GM10248 (cell line): ENCODE measurements around the gene C9orf78.

ENCODE experiments used
- CTCF ChIA-PET: fragments of 300-600 bp; sonication (Branson Sonifier 250); formaldehyde crosslinking; extraction: SDS; loops from one replicate; lab custom pipeline; 2021; ENCODE audit warnings: antibody characterized with exemption; lab: Yijun Ruan, JAX
- POLR2A ChIA-PET: fragments of 350-650 bp; sonication (Branson Sonifier 250); formaldehyde crosslinking; extraction: SDS; loops from one replicate; lab custom pipeline; 2020; ENCODE audit warnings: antibody characterized with exemption; lab: Yijun Ruan, JAX
- DNase-seq: peaks from one replicate; pipeline ENCODE4 v3.0.0; 2012; ENCODE audit errors: extremely low spot score
- TF ChIP-seq, protein P1 (sequence below): IDR thresholded peaks from 2 replicates; pipeline ENCODE4 v1.5.1; 2012; ENCODE audit warnings: mild to moderate bottlenecking, low read depth; ENCODE audit errors: extremely low read depth, missing control alignments, control extremely low read depth

C9orf78 gene

GRCh38 chr9:129852579-129852978 is 17.5 kb upstream of the C9orf78 start:
- TF ChIP-seq, protein P1, sequence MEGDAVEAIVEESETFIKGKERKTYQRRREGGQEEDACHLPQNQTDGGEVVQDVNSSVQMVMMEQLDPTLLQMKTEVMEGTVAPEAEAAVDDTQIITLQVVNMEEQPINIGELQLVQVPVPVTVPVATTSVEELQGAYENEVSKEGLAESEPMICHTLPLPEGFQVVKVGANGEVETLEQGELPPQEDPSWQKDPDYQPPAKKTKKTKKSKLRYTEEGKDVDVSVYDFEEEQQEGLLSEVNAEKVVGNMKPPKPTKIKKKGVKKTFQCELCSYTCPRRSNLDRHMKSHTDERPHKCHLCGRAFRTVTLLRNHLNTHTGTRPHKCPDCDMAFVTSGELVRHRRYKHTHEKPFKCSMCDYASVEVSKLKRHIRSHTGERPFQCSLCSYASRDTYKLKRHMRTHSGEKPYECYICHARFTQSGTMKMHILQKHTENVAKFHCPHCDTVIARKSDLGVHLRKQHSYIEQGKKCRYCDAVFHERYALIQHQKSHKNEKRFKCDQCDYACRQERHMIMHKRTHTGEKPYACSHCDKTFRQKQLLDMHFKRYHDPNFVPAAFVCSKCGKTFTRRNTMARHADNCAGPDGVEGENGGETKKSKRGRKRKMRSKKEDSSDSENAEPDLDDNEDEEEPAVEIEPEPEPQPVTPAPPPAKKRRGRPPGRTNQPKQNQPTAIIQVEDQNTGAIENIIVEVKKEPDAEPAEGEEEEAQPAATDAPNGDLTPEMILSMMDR: no peak
- ChIA-PET CTCF (no interaction called here), POLR2A (no interaction called here)
- DNase-seq: no peak

GRCh38 chr9:129851821-129852220 is 16.7 kb upstream of the C9orf78 start:
- CTCF ChIA-PET: interaction anchor here (1.0 kb wide), 1 partner anchor 216 kb away, joined by 4 read pairs; no protein-coding TSS in a partner anchor

GRCh38 chr9:129850821-129851550 is 15.9 kb upstream of the C9orf78 start:
- ChIA-PET CTCF (interaction anchor here (1.0 kb wide), 1 partner anchor 217 kb away, joined by 4 read pairs; no protein-coding TSS in a partner anchor), POLR2A (no interaction called here)
- DNase-seq: no peak
- TF ChIP-seq, protein P1: no peak

More at GRCh38 chr9:129851821-129852220, 16.7 kb upstream of the C9orf78 start:
- POLR2A ChIA-PET: no interaction called here
- TF ChIP-seq, protein P1: no peak
- DNase-seq: no peak

- POLR2A ChIA-PET: no interaction called here
- no peak for DNase-seq
- TF ChIP-seq, protein P1: no peak
- CTCF ChIA-PET: interaction anchor here (1.4 kb wide), 1 partner anchor 9 kb away, joined by 3 read pairs; no protein-coding TSS in a partner anchor
These were observed 14.8 kb upstream of the C9orf78 start for GRCh38 chr9:129849901-129850300.

GRCh38 chr9:129848712-129849441 is 13.8 kb upstream of the C9orf78 start:
- ChIA-PET CTCF (interaction anchor here (0.9 to 1.6 kb wide), 3 partner anchors 10 to 12 kb away, joined by 3 to 4 read pairs (median 3); no protein-coding TSS in a partner anchor), POLR2A (no interaction called here)
- TF ChIP-seq, protein P1: no peak
- no peak for DNase-seq

- TF ChIP-seq, protein P1: no peak
- ChIA-PET POLR2A (interaction anchor here (0.7 kb wide), 1 partner anchor 787 kb away, joined by 5 read pairs; no protein-coding TSS in a partner anchor), CTCF (no interaction called here)
- no peak for DNase-seq
These were observed 10.3 kb upstream of the C9orf78 start for GRCh38 chr9:129845373-129845772.
